VCaP (cell line): ENCODE results near the gene SH3RF1.
A peak's percentile ranks its signal among the peaks of the same experiment; 100 is the strongest.

Experiments
- H3K27ac ChIP-seq: fragments of 450-650 bp; 2 replicates; pipeline ENCODE4 v1.5.1; 2017
- CTCF ChIP-seq: fragments of 450-650 bp; conservative IDR thresholded peaks from 2 replicates; pipeline ENCODE4 v1.5.1; 2017; ENCODE audit warnings: mild to moderate bottlenecking, moderate library complexity

Gene SH3RF1

GRCh38 chr4:169143335-169143734, 127.4 kb downstream of the SH3RF1 start:
- no peak for TF ChIP-seq CTCF
- H3K27ac ChIP-seq, result peak overlapping the region; percentile 96

GRCh38 chr4:169142906-169143305, 127.8 kb downstream of the SH3RF1 start:
- TF ChIP-seq CTCF, result no peak
- peak overlapping the region; percentile 96 for H3K27ac ChIP-seq

- H3K27ac ChIP-seq, result peak overlapping the region; percentile 96
- no peak for TF ChIP-seq CTCF
Measured at GRCh38 chr4:169142391-169142790, 128.4 kb downstream of the SH3RF1 start.

- peak overlapping the region; percentile 96 for H3K27ac ChIP-seq
- TF ChIP-seq CTCF, result no peak
Measured at GRCh38 chr4:169139021-169139420, 131.7 kb downstream of the SH3RF1 start.

GRCh38 chr4:169137558-169137920, 133.2 kb downstream of the SH3RF1 start:
- TF ChIP-seq CTCF, result no peak
- peak overlapping the region; percentile 96 for H3K27ac ChIP-seq

- TF ChIP-seq CTCF, result no peak
- H3K27ac ChIP-seq, result peak overlapping the region; percentile 96
Measured at GRCh38 chr4:169136796-169137557, 133.8 kb downstream of the SH3RF1 start.

- TF ChIP-seq CTCF, result no peak
Measured at GRCh38 chr4:169136330-169136729, 134.4 kb downstream of the SH3RF1 start.

More at GRCh38 chr4:169136330-169136729, 134.4 kb downstream of the SH3RF1 start:
- peak overlapping the region; percentile 96 for H3K27ac ChIP-seq
